HCT116 (cell line): Measurements from ENCODE around the gene HECW1. TPM values are rescaled to one million over a fixed set of nuclear protein-coding genes. Genes with fewer than 3 reads are reported as not detected.

ENCODE experiments used
- ATAC-seq: fragments of 200-7000 bp; cut with Tn5 transposase; 2 replicates; pipeline ENCODE4 v1.9.1; 2020; ENCODE audit warnings: mild to moderate bottlenecking, moderate library complexity
- BruUV-seq: library from RNA; stranded (reverse); fragments of 400-500 nt; replicated peaks from 2 replicates; lab custom pipeline; 2021; lab: Mats Ljungman, UMichigan
- CTCF ChIA-PET: fragments of 300-600 bp; sonication (Branson Sonifier 250); formaldehyde crosslinking; loops from one replicate; lab custom pipeline; 2021; ENCODE audit warnings: antibody characterized with exemption; lab: Charles Lee
- POLR2A ChIA-PET: fragments of 300-600, 350-600 bp; sonication (Branson Sonifier 250); formaldehyde crosslinking; loops from one replicate; lab custom pipeline; 2021; ENCODE audit warnings: antibody characterized with exemption; lab: Charles Lee
- RAD21 ChIA-PET, 2 experiments: fragments of 300-600 bp; sonication (Branson Sonifier 250); formaldehyde crosslinking; loops; one replicate each; lab custom pipeline; 2023; ENCODE audit warnings: low total read pairs in 2 of 2; ENCODE audit not compliant: uncharacterized antibody in 2 of 2, unreplicated experiment in 2 of 2, low non-redundant PET in 1 of 2; lab: Charles Lee
- DNase-seq: peaks from one replicate; pipeline ENCODE4 v3.0.0-alpha.2; 2010; ENCODE audit warnings: low read depth, low spot score
- H2AFZ ChIP-seq: fragments of 200-600 bp; shearing (Covaris generic), sonication (generic); 2 replicates; pipeline ENCODE4 v1.6.1; 2017; ENCODE audit warnings: low read depth, mixed run types, mixed read lengths, antibody characterized with exemption, low read length; ENCODE audit not compliant: poor library complexity, severe bottlenecking
- H3K27ac ChIP-seq: 2 replicates; pipeline ENCODE4 v1.5.1; 2012; ENCODE audit warnings: low read depth, low read length
- H3K27me3 ChIP-seq: fragments of 200-600 bp; sonication (generic); 2 replicates; pipeline ENCODE4 v1.6.1; 2016; ENCODE audit warnings: mixed run types, low read length, mixed read lengths; ENCODE audit not compliant: insufficient read depth
- H3K36me3 ChIP-seq, 2 experiments: fragments of 200-500 bp in 1 of 2; fragments of 200-600 bp in 1 of 2; sonication (Bioruptor generic) in 1 of 2; sonication (generic) in 1 of 2; 2 replicates each; pipeline versions ENCODE4 v1.5.1 to v1.6.1; 2014 to 2016; ENCODE audit warnings: low read length in 2 of 2, inconsistent platforms in 1 of 2, mixed read lengths in 1 of 2, mixed run types in 1 of 2; ENCODE audit not compliant: insufficient read depth in 2 of 2, control insufficient read depth in 1 of 2
- H3K4me1 ChIP-seq, 2 experiments: fragments of 200-600 bp in 1 of 2; sonication (generic) in 1 of 2; 2 replicates each; pipeline versions ENCODE4 v1.5.1 to v1.6.1; 2012 to 2017; ENCODE audit warnings: low read length in 2 of 2, inconsistent platforms in 1 of 2, mild to moderate bottlenecking in 1 of 2, mixed read lengths in 1 of 2, mixed run types in 1 of 2, moderate library complexity in 1 of 2; ENCODE audit not compliant: insufficient read depth in 2 of 2, control insufficient read depth in 1 of 2
- H3K4me2 ChIP-seq: fragments of 200-600 bp; sonication (generic); 2 replicates; pipeline ENCODE4 v1.6.1; 2017; ENCODE audit warnings: mixed run types, low read length, mixed read lengths
- H3K4me3 ChIP-seq, 2 experiments: fragments of 200-600 bp in 1 of 2; sonication (generic) in 1 of 2; replicated peaks in 1 of 2; 2 replicates each; pipeline ENCODE4 v1.5.1; 2011 to 2016; ENCODE audit warnings: low read length in 2 of 2, control low read depth in 1 of 2, low read depth in 1 of 2, mild to moderate bottlenecking in 1 of 2, mixed read lengths in 1 of 2, mixed run types in 1 of 2
- H3K79me2 ChIP-seq: fragments of 200-600 bp; sonication (generic); 2 replicates; pipeline ENCODE4 v1.6.1; 2017; ENCODE audit warnings: mild to moderate bottlenecking, mixed run types, low read length, moderate library complexity, mixed read lengths; ENCODE audit not compliant: insufficient read depth
- H3K9ac ChIP-seq: fragments of 200-600 bp; sonication (generic); 2 replicates; pipeline ENCODE4 v1.6.1; 2016; ENCODE audit warnings: low read length, mixed read lengths
- H3K9me2 ChIP-seq: fragments of 200-600 bp; sonication (generic), shearing (Covaris generic); 2 replicates; pipeline ENCODE4 v1.6.1; 2017; ENCODE audit warnings: mixed run types, mild to moderate bottlenecking, moderate library complexity; ENCODE audit not compliant: insufficient read depth
- H3K9me3 ChIP-seq, 2 experiments: fragments of 200-500 bp in 1 of 2; fragments of 200-600 bp in 1 of 2; sonication (Bioruptor generic) in 1 of 2; sonication (generic) in 1 of 2; 2 replicates each; pipeline ENCODE4 v1.6.1; 2014 to 2017; ENCODE audit warnings: low read length in 2 of 2, mixed read lengths in 2 of 2, inconsistent platforms in 1 of 2, low read depth in 1 of 2, mild to moderate bottlenecking in 1 of 2, mixed run types in 1 of 2, moderate library complexity in 1 of 2; ENCODE audit not compliant: control insufficient read depth in 1 of 2, insufficient read depth in 1 of 2
- H4K20me1 ChIP-seq: fragments of 200-600 bp; sonication (generic), shearing (Covaris generic); 2 replicates; pipeline ENCODE4 v1.6.1; 2017; ENCODE audit warnings: mixed run types, mild to moderate bottlenecking, moderate library complexity; ENCODE audit not compliant: insufficient read depth
- CEBPB ChIP-seq: IDR thresholded peaks from 2 replicates; pipeline ENCODE4 v1.6.1; 2012; ENCODE audit warnings: low read depth
- CTCF ChIP-seq, 3 experiments: fragments of 200-600 bp in 1 of 3; sonication (generic) in 1 of 3; IDR thresholded peaks in 2 of 3; conservative IDR thresholded peaks in 1 of 3; 2 replicates each; pipeline ENCODE4 v1.5.1; 2012 to 2017; ENCODE audit warnings: low read depth in 2 of 3, low read length in 2 of 3, antibody characterized with exemption in 1 of 3, borderline replicate concordance in 1 of 3, control low read depth in 1 of 3, mild to moderate bottlenecking in 1 of 3, mixed read lengths in 1 of 3, mixed run types in 1 of 3, moderate library complexity in 1 of 3; ENCODE audit not compliant: insufficient read depth in 1 of 3
- EGR1 ChIP-seq: IDR thresholded peaks from 2 replicates; pipeline ENCODE4 v1.6.1; 2012; ENCODE audit warnings: low read depth
- EZH2 ChIP-seq: fragments of 200-600 bp; sonication (generic); IDR thresholded peaks from 2 replicates; pipeline ENCODE4 v1.6.1; 2017; ENCODE audit warnings: antibody characterized with exemption, mixed run types
- EZH2phosphoT487 ChIP-seq: fragments of 200-600 bp; IDR thresholded peaks from 2 replicates; pipeline ENCODE4 v1.6.1; 2018; ENCODE audit warnings: antibody characterized with exemption, borderline replicate concordance
- FOSL1 ChIP-seq: IDR thresholded peaks from 2 replicates; pipeline ENCODE4 v1.6.1; 2012; ENCODE audit warnings: low read depth
- POLR2A ChIP-seq: IDR thresholded peaks from 2 replicates; pipeline ENCODE4 v1.7.0; 2011; ENCODE audit warnings: borderline replicate concordance; ENCODE audit not compliant: insufficient read depth, insufficient read length; ENCODE audit errors: extremely low read depth
- POLR2AphosphoS5 ChIP-seq: IDR thresholded peaks from 2 replicates; pipeline ENCODE4 v1.6.1; 2011; ENCODE audit warnings: mild to moderate bottlenecking, low read depth, low read length, moderate library complexity
- SP1 ChIP-seq: IDR thresholded peaks from 2 replicates; pipeline ENCODE4 v1.6.1; 2012; ENCODE audit warnings: low read depth
- SRF ChIP-seq: IDR thresholded peaks from 2 replicates; pipeline ENCODE4 v1.6.1; 2012; ENCODE audit warnings: low read depth
- ZBTB33 ChIP-seq: IDR thresholded peaks from 2 replicates; pipeline ENCODE4 v1.6.1; 2011; ENCODE audit warnings: mild to moderate bottlenecking, low read length, moderate library complexity; ENCODE audit not compliant: insufficient replicate concordance; ENCODE audit errors: extremely low read depth
- intact Hi-C: fragments of 100-400 bp; cut with micrococcal nuclease; formaldehyde crosslinking; loops from 2 replicates; pipeline ENCODE4 v1.10.0; 2022
- total RNA-seq: library from RNA; stranded (reverse); gene quantifications from one replicate; pipeline ENCODE4 v1.2.1, GENCODE V29; 2021; ENCODE audit not compliant: unreplicated experiment
- TF ChIP-seq, protein P1 (sequence below): IDR thresholded peaks from 2 replicates; pipeline ENCODE4 v1.6.1; 2012

HECW1 gene
- total RNA-seq, 1 experiment from 2014 or later = 5.6 TPM

- RAD21 ChIA-PET = no interaction called here
Observed at GRCh38 chr7:43395351-43395750, 282.9 kb downstream of the HECW1 start.

More at GRCh38 chr7:43395351-43395750, 282.9 kb downstream of the HECW1 start:
- Histone ChIP-seq H3K79me2 (no peaks in the 10 kb centered on the region), H3K4me2 (no peak overlapping the region), H3K4me1 (no peaks in the 10 kb centered on the region), H3K4me3 (no peak overlapping the region), H4K20me1 (no peaks in the 10 kb centered on the region), H3K9me2 (no peaks in the 10 kb centered on the region), H3K9ac (no peak overlapping the region), H3K9me3 (no peaks in the 10 kb centered on the region), H3K27me3 (no peaks in the 10 kb centered on the region), H2AFZ (no peak overlapping the region), H3K27ac (no peak overlapping the region), H3K36me3 (no peaks in the 10 kb centered on the region)
- POLR2A ChIA-PET = no interaction called here
- intact Hi-C loops = no loop called here
- DNase-seq (no peak), ATAC-seq (no peak)
- TF ChIP-seq EGR1 (no peak), EZH2phosphoT487 (no peak), POLR2A (no peak), POLR2AphosphoS5 (no peak), EZH2 (no peak), FOSL1 (no peak), CTCF (IDR thresholded peaks at IDR 0.05 in 2 of 3, conservative IDR thresholded peaks at IDR 0.05 in 1 of 3; ENCODE audit: borderline replicate concordance in 1 of 3, insufficient read depth in 1 of 3, low read depth in 2 of 3, low read length in 2 of 3) (no peak), ZBTB33 (no peak), SRF (no peak), CEBPB (no peak), SP1 (no peak)
- TF ChIP-seq, protein P1, sequence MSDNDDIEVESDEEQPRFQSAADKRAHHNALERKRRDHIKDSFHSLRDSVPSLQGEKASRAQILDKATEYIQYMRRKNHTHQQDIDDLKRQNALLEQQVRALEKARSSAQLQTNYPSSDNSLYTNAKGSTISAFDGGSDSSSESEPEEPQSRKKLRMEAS = no peak
- CTCF ChIA-PET = no interaction called here
- BruUV-seq = no TSS peak
